Daoy (cell line): Measurements from ENCODE around the gene OR51B5. TPM values are rescaled to one million over a fixed set of nuclear protein-coding genes. Genes with fewer than 3 reads are reported as not detected.
"Not testable (repeated sequence)": the region's sequence is repeated elsewhere in the genome, so short reads cannot be mapped to it uniquely, and the experiment has no call there.

Experiments
- DNase-seq: peaks from one replicate; pipeline ENCODE4 v3.0.0-alpha.2; 2015; ENCODE audit warnings: low read depth
- total RNA-seq: library from RNA; depleted of rRNA; stranded (reverse); fragments of >200 nt; shearing (Covaris generic); gene quantifications from 2 replicates; pipeline ENCODE4 v1.2.3, GENCODE V29; 2014; rRNA removed

Gene OR51B5
- total RNA-seq, 1 experiment from 2014 or later: 0.11 TPM

GRCh38 chr11:5335170-5335569 is 8.2 kb downstream of the OR51B5 start:
- no peak for DNase-seq

DNA sequence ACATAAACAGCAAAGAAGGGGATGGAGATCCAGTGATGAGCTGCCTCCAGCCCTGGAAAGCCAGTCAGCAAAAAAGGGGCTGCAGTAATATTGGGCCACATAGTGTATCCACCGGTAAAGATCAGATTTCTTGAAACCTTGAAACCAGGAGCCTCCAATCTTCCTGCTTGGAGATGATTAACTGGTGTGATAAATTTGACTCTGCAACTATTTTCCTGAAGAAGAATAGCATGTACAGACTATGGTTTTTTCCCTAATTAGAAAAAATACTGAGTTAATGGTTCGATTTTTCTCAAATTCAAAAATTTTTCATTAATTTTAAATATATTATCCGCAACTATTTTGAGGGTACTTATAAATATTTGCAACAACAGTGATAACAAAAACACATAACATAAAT is 19.1 kb downstream of the OR51B5 start, which contains the start of gene OR51B2:
Gene OR51B2, minus strand, starts transcription at position 101 of the 400 bp plus-strand sequence. Its CDS starts 0 bp downstream, at position 101.
- no peak for DNase-seq

DNA sequence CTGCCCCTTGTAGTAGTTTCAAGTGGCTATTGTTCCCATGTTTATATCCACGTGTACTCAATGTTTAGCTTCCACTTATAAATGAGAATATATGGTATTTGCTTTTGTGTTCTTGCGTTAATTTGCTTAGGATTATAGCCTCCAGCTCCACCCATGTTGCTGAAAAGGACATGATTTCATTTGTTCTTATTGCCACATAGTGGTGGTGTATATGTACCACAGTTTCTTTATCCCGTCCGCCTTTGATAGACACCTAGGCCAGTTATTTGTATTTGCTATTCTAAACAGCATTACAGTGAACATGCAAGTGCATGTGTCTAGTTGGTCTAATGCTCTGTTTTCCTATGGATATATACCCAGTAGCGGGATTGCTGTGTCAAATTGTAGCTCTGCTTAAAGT is 26.0 kb downstream of the OR51B5 start:
- no peak for DNase-seq

- DNase-seq: not testable (repeated sequence)
Measured at GRCh38 chr11:5313326-5314023, 29.8 kb downstream of the OR51B5 start.

DNA sequence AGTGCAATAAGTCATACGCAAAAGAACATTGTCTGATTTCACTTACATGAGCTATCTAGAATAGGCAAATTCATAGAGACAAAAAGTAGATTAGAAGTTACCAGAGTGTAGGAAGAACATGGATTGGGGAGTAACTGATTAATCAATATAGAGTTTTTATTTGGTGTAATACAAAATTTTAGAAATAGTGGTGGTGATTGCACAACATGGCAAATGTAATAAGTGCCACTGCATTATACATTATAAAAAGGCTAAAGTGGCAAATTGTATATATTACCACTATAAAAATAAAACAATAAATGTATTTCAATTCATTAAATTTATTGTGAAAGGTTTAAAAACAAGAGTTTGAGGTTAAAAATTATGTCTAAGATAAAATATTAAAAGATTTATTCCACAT is 32.9 kb downstream of the OR51B5 start:
- DNase-seq: no peak

GRCh38 chr11:5307256-5308019 is 35.9 kb downstream of the OR51B5 start:
- DNase-seq: no peak

- no peak for DNase-seq
Measured at GRCh38 chr11:5304046-5304445, 39.3 kb downstream of the OR51B5 start.

DNA sequence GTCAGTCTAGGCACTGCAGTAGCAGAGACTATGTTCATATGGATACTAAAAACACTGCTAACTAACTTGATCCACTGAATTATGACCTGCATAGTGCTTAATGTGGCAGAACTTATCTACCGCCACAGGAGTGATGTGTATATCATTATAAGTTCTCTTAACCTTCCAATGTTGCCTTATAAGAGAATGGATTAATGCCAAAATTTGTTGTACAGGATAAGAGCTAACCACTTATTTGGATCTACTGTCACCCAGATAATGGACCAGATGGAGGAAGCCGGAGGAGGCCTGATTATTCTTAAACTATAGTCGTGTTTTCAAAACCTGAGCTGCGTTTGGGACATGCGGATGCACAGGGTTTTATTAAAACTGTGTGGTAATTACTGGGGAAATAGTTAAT is 39.7 kb downstream of the OR51B5 start:
- DNase-seq: no peak

DNA sequence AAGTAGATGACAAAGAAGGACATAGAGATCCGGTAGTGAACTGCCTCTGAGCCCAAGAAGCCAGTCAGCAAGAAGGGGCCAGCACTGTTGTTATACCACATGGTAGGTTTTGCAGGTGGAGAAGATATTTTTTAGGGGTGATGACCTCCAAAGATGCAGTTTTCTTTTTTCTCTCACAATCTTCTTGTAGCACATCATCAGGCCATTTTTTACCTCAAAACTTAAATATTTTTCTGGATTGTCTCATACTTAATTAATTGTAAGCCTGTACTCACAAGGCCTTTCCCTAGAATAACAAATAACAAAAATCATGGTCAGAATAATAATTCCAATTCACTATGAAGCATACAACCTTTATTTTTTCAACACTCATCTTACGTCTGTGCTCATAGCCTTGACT is 41.5 kb downstream of the OR51B5 start, which contains the start of gene OR51B4:
Gene OR51B4, minus strand, starts transcription at position 101 of the 400 bp plus-strand sequence. Its CDS starts 0 bp downstream, at position 101.
- no peak for DNase-seq

DNA sequence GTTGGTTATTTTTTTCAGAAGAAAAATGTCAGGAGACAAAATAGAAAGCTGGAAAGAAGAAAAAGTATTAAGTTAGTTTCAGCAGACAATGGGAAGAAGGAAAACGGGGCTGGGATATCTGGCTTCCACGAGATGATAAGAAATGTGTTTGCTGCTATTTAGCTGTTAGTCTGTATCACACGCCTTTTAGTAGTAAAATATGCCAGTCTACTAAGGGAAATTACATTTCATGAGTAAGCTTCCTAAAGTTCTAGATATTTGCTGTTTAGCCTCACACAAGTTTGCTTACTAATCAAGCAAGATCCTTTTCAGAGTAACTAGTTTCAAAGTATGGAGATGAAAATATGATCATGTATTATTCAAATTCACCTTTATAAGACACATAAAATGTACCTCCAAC is 43.1 kb downstream of the OR51B5 start:
- DNase-seq: no peak

DNA sequence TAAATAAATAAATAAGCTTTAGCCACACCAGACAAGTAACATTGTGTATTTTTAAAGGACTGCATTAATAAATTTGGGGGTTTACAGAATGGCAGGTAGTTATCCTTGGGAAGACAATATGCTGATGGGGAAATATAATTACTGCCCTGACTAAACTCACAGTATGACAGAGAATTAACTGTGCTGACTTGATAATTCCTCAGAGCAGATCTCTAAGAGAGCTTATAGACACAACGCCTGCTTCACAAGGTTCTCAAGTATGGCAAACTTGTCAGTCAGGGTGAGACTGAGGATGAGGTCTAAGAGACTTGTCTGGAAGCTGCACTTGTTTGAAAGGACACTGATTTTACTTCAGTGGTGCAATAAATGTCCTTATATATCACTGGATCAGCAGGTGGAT is 44.9 kb downstream of the OR51B5 start:
- no peak for DNase-seq

- DNase-seq: no peak
Measured at GRCh38 chr11:5297721-5298323, 45.5 kb downstream of the OR51B5 start.

DNA sequence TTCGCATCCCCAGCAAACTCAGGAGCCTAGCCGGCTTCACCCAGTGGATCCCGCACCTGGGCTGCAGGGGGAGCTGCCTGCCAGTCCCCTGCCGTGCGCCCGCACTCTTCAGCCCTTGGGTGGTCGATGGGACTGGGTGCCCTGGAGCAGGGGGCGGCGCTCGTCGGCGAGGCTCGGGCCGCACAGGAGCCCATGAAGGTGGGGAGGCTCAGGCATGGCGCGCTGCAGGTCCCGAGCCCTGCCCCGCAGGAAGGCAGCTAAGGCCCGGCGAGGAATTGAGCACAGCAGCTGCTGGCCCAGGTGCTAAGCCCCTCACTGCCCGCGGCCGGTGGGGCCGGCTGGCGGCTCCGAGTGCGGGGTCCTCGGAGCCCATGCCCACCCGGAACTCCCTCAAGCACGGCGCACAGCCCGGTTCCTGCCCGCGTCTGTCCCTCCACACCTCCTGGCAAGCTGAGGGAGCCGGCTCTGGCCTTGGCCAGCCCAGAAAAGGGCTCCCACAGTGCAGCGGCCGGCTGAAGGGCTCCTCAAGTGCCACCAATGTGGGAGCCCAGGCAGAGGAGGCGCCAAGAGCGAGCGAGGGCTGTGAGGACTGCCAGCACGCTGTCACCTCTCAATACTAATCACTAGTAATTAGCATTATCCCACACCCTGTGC is 48.9 kb downstream of the OR51B5 start:
- DNase-seq: not testable (repeated sequence)

DNA sequence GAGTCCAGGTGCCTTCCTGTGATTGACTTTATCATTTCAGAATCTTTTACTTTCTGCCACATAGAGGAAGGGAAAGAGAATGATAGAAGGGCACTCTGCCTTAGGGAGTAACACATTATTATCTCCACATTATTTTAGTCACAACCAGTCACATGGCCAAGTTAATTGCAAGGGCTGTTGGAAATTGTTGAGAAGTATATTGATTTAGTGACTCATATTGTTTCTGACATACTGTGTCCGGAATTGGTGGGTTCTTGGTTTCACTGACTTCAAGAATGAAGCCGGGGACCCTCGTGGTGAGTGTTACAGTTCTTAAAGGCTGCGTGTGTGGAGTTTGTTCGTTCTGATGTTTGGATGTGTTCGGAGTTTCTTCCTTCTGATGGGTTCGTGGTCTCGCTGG is 50.3 kb downstream of the OR51B5 start:
- no peak for DNase-seq

Other genes starting within 250 kb of the OR51B5 start
- not detected in 2 replicates for gene OR52A5, start 205.2 kb downstream of the OR51B5 start, total RNA-seq
- gene OR52A1, start 188.8 kb downstream of the OR51B5 start, total RNA-seq: under 0.01 TPM in 1 of 2 replicates, not detected in the other
- gene OR51V1, start 142.8 kb downstream of the OR51B5 start, total RNA-seq: not detected in 2 replicates
- not detected in 2 replicates for gene HBB, start 116.5 kb downstream of the OR51B5 start, total RNA-seq
- not detected in 2 replicates for gene HBD, start 109.0 kb downstream of the OR51B5 start, total RNA-seq
- not detected in 2 replicates for gene HBG1, start 93.7 kb downstream of the OR51B5 start, total RNA-seq
- not detected in 2 replicates for gene HBG2, start 88.7 kb downstream of the OR51B5 start, total RNA-seq
- 0.42 and 1.4 TPM in 2 replicates for gene HBE1, start 73.6 kb downstream of the OR51B5 start, total RNA-seq
- gene OR51B4, start 41.6 kb downstream of the OR51B5 start, total RNA-seq: not detected in 2 replicates
- gene OR51B2, start 19.2 kb downstream of the OR51B5 start, total RNA-seq: not detected in 2 replicates
- gene OR51B6, start 8.0 kb upstream of the OR51B5 start, total RNA-seq: not detected in 2 replicates
- not detected in 2 replicates for gene OR51M1, start 40.3 kb upstream of the OR51B5 start, total RNA-seq
- not detected in 2 replicates for gene OR51Q1, start 78.6 kb upstream of the OR51B5 start, total RNA-seq
- gene OR51I1, start 98.0 kb upstream of the OR51B5 start, total RNA-seq: not detected in 2 replicates
- gene OR51I2, start 105.8 kb upstream of the OR51B5 start, total RNA-seq: not detected in 2 replicates
- gene OR52D1, start 145.2 kb upstream of the OR51B5 start, total RNA-seq: not detected in 2 replicates
- gene UBQLN3, start 166.4 kb upstream of the OR51B5 start, total RNA-seq: not detected in 2 replicates
- not detected in 2 replicates for gene UBQLNL, start 173.2 kb upstream of the OR51B5 start, total RNA-seq
- not detected in 2 replicates for gene OR52H1, start 205.0 kb upstream of the OR51B5 start, total RNA-seq
- not detected in 2 replicates for gene OR52B6, start 237.4 kb upstream of the OR51B5 start, total RNA-seq